GM12878 (cell line): ENCODE results near the gene SLC26A8. TPM values are rescaled to one million over a fixed set of nuclear protein-coding genes. Genes with fewer than 3 reads are reported as not detected.

Experiments used
- ATAC-seq: fragments of 200-7000 bp; cut with Tn5 transposase; 3 replicates; pipeline ENCODE4 v1.9.1; 2020; ENCODE audit warnings: mild to moderate bottlenecking, moderate library complexity
- BruUV-seq: library from RNA; stranded (reverse); fragments of 400-500 nt; replicated peaks from 2 replicates; lab custom pipeline; 2021; lab: Mats Ljungman, UMichigan
- CTCF ChIA-PET: fragments of 300-600 bp; sonication (Branson Sonifier 250); formaldehyde crosslinking; extraction: SDS; loops from one replicate; lab custom pipeline; 2021; ENCODE audit warnings: inconsistent platforms; lab: Yijun Ruan, JAX
- POLR2A ChIA-PET: fragments of 350-600 bp; formaldehyde crosslinking; extraction: SDS; loops from one replicate; lab custom pipeline; 2021; ENCODE audit warnings: inconsistent platforms; lab: Charles Lee
- RAD21 ChIA-PET: fragments of 300-600 bp; sonication (Branson Sonifier 250); formaldehyde crosslinking; loops from one replicate; lab custom pipeline; 2023; ENCODE audit warnings: antibody characterized with exemption; ENCODE audit not compliant: unreplicated experiment; lab: Charles Lee
- SMC1A ChIA-PET: fragments of 300-600 bp; sonication (Branson Sonifier 250); formaldehyde crosslinking; loops from one replicate; lab custom pipeline; 2023; ENCODE audit not compliant: unreplicated experiment, uncharacterized antibody; lab: Charles Lee
- DNase-seq: peaks from one replicate; pipeline ENCODE4 v3.0.0-alpha.2; 2011; ENCODE audit warnings: low read depth, low spot score
- FAIRE-seq: peaks from 3 replicates; lab custom pipeline; 2011; peaks lifted over from hg19 to GRCh38; lab: Jason Lieb, UNC
- H2AFZ ChIP-seq: 2 replicates; pipeline ENCODE4 v1.6.0; 2011; ENCODE audit warnings: low read depth, low read length, control low read depth; ENCODE audit not compliant: control insufficient read depth
- H3K27ac ChIP-seq: 2 replicates; pipeline ENCODE4 v1.5.1; 2011; ENCODE audit warnings: control low read depth; ENCODE audit not compliant: control insufficient read depth, insufficient read depth
- H3K27me3 ChIP-seq, 2 experiments: replicated peaks in 1 of 2; 2 replicates each; pipeline versions ENCODE4 v1.6.0 to v1.6.1; 2011; ENCODE audit warnings: low read length in 1 of 2; ENCODE audit not compliant: control insufficient read depth in 2 of 2, insufficient read depth in 2 of 2
- H3K36me3 ChIP-seq, 2 experiments: 2 replicates each; pipeline ENCODE4 v1.5.1; 2011; ENCODE audit warnings: low read length in 1 of 2; ENCODE audit not compliant: control insufficient read depth in 2 of 2, insufficient read depth in 2 of 2
- H3K4me1 ChIP-seq: 2 replicates; pipeline ENCODE4 v1.6.1; 2011; ENCODE audit warnings: mild to moderate bottlenecking, low read length, moderate library complexity, mixed read lengths; ENCODE audit not compliant: control insufficient read depth, insufficient read depth
- H3K4me2 ChIP-seq: 2 replicates; pipeline ENCODE4 v1.6.0; 2011; ENCODE audit warnings: control low read depth; ENCODE audit not compliant: control insufficient read depth, insufficient read depth
- H3K4me3 ChIP-seq: fragments of 200-600 bp; sonication (generic); 2 replicates; pipeline ENCODE4 v1.5.1; 2016
- H3K79me2 ChIP-seq: 2 replicates; pipeline ENCODE4 v1.6.0; 2011; ENCODE audit warnings: low read length; ENCODE audit not compliant: control insufficient read depth, insufficient read depth
- H3K9ac ChIP-seq: 2 replicates; pipeline ENCODE4 v1.8.0; 2011; ENCODE audit warnings: low read length, control low read depth, mixed read lengths; ENCODE audit not compliant: control insufficient read depth, insufficient read depth
- H3K9me3 ChIP-seq: replicated peaks from 3 replicates; pipeline ENCODE4 v1.5.1; 2011; ENCODE audit warnings: mild to moderate bottlenecking, low read length; ENCODE audit not compliant: control insufficient read depth, insufficient read depth
- H4K20me1 ChIP-seq: 2 replicates; pipeline ENCODE4 v1.6.0; 2011; ENCODE audit not compliant: control insufficient read depth, insufficient read depth
- EP300 ChIP-seq, 2 experiments: fragments of 150-350 bp in 1 of 2; IDR thresholded peaks; 2 replicates each; pipeline ENCODE4 v1.6.1; 2011 to 2012; ENCODE audit warnings: low read depth in 2 of 2, low read length in 2 of 2, borderline replicate concordance in 1 of 2, improper control_type of control experiment in 1 of 2, inconsistent platforms in 1 of 2; ENCODE audit not compliant: control insufficient read depth in 1 of 2
- MYB ChIP-seq: fragments of 150-350 bp; IDR thresholded peaks from 2 replicates; pipeline ENCODE4 v1.6.1; 2014; ENCODE audit warnings: mild to moderate bottlenecking, low read depth, low read length, borderline replicate concordance
- NFIC ChIP-seq: IDR thresholded peaks from 2 replicates; pipeline ENCODE4 v1.6.1; 2012; ENCODE audit warnings: low read depth, mild to moderate bottlenecking, inconsistent platforms, low read length, moderate library complexity
- NFXL1 ChIP-seq: fragments of 450-650 bp; IDR thresholded peaks from 2 replicates; pipeline ENCODE4 v1.6.1; 2017; ENCODE audit warnings: antibody characterized with exemption, mild to moderate bottlenecking, borderline replicate concordance
- NR2C1 ChIP-seq: fragments of 450-650 bp; IDR thresholded peaks from 2 replicates; pipeline ENCODE4 v1.6.1; 2017; ENCODE audit warnings: antibody characterized with exemption, mild to moderate bottlenecking, moderate library complexity
- PML ChIP-seq: IDR thresholded peaks from 2 replicates; pipeline ENCODE4 v1.6.1; 2012; ENCODE audit warnings: low read length, inconsistent platforms
- POLR2A ChIP-seq: IDR thresholded peaks from 2 replicates; pipeline ENCODE4 v1.6.1; 2011; ENCODE audit warnings: low read depth, mild to moderate bottlenecking, low read length
- ZBTB40 ChIP-seq: fragments of 450-650 bp; IDR thresholded peaks from 2 replicates; pipeline ENCODE4 v1.6.1; 2016; ENCODE audit warnings: mild to moderate bottlenecking, moderate library complexity, borderline replicate concordance
- ZZZ3 ChIP-seq: IDR thresholded peaks from 2 replicates; pipeline ENCODE4 v1.6.1; 2011; ENCODE audit warnings: low read depth; ENCODE audit not compliant: control insufficient read depth, insufficient read length
- WGBS: methylation state at CpG from one replicate; pipeline ENCODE4 v1.1.6; 2016; ENCODE audit warnings: low lambda C conversion rate; ENCODE audit not compliant: insufficient replicate concordance, insufficient coverage; ENCODE audit errors: missing lambda C conversion rate; 5-methylcytosine and 5-hydroxymethylcytosine counted together
- in situ Hi-C: fragments of 300-500 bp; cut with MboI; formaldehyde crosslinking; loops from 9 replicates; pipeline ENCODE4 v1.14.3; 2018; ENCODE audit warnings: mixed read lengths
- intact Hi-C: fragments of 100-400 bp; cut with micrococcal nuclease; formaldehyde crosslinking; loops from one replicate; pipeline ENCODE4 v1.14.2; 2022; ENCODE audit not compliant: unreplicated experiment
- polyA plus RNA-seq, 11 experiments: library from polyadenylated mRNA; depleted of rRNA in 4 of 11; unstranded in 6 of 11; stranded (reverse) in 5 of 11; fragments of >200 nt; fragmentation: Nextera tagmentation in 4 of 11; fragmentation: Illumina TruSeq in 1 of 11; extraction: Ambion mirVana in 4 of 11; extraction: Trizol in 1 of 11; gene quantifications; 1 replicate in 1 of 11; 2 replicates in 10 of 11; pipeline versions ENCODE4 v1.2.1 to v1.2.3, GENCODE V29; 2011 to 2016; ENCODE audit warnings: inconsistent platforms in 2 of 11, missing spikeins in 2 of 11, low read depth in 1 of 11
- total RNA-seq, 4 experiments: library from RNA; depleted of rRNA in 3 of 4; stranded (reverse); fragments of >200 nt in 3 of 4; fragmentation: Illumina TruSeq in 1 of 4; extraction: Trizol in 1 of 4; gene quantifications; 2 replicates each; pipeline versions ENCODE4 v1.2.1 to v1.2.3, GENCODE V29; 2013 to 2021
- TF ChIP-seq, protein P1 (sequence below): fragments of 450-650 bp; IDR thresholded peaks from 2 replicates; pipeline ENCODE4 v1.6.1; 2016; ENCODE audit warnings: mild to moderate bottlenecking

SLC26A8 gene
- total and polyA plus RNA-seq, 10 of the 15 experiments (the other 5 are each of a cell fraction or from before 2014, with no cell fraction given) = 0.09 to 0.95 (median 0.27) TPM; not detected in 2

- POLR2A ChIA-PET = interaction anchor here (0.5 kb wide), 1 partner anchor 1358 kb away, joined by 3 read pairs; no protein-coding TSS in a partner anchor
- Histone ChIP-seq H3K36me3 (peaks cover 0 to 13% of the 10 kb centered on the region in 2 experiments; a peak in 2 of 4 replicates), H4K20me1 (no peaks in the 10 kb centered on the region), H3K9ac (no peak overlapping the region), H3K79me2 (peaks cover 46% of the 10 kb centered on the region), H3K4me3 (no peak overlapping the region), H3K27me3 (no peaks in the 10 kb centered on the region), H3K4me1 (no peaks in the 10 kb centered on the region; the same call in 1 of the 2 replicates), H3K4me2 (no peak overlapping the region), H3K9me3 (peaks cover 6% of the 10 kb centered on the region; the same call in 2 of the 3 replicates), H2AFZ (no peak overlapping the region), H3K27ac (no peak overlapping the region)
- intact Hi-C loops = no loop called here
- in situ Hi-C loops = no loop called here
- 96% methylated on average over 4 of the region's 4 CpGs for WGBS
- CTCF ChIA-PET = interaction anchor here (0.9 to 1.3 kb wide), 4 partner anchors 9 to 18 kb away, joined by 3 to 5 read pairs (median 4); no protein-coding TSS in a partner anchor
- DNase-seq (no peak), FAIRE-seq (no peak), ATAC-seq (no peak)
- BruUV-seq = no TSS peak
- TF ChIP-seq, protein P1, sequence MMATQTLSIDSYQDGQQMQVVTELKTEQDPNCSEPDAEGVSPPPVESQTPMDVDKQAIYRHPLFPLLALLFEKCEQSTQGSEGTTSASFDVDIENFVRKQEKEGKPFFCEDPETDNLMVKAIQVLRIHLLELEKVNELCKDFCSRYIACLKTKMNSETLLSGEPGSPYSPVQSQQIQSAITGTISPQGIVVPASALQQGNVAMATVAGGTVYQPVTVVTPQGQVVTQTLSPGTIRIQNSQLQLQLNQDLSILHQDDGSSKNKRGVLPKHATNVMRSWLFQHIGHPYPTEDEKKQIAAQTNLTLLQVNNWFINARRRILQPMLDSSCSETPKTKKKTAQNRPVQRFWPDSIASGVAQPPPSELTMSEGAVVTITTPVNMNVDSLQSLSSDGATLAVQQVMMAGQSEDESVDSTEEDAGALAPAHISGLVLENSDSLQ = no peak
- RAD21 ChIA-PET = no interaction called here
- SMC1A ChIA-PET = interaction anchor here (0.8 to 2.2 kb wide), 4 partner anchors 10 to 18 kb away, joined by 3 to 10 read pairs (median 4); partner anchors contain the start of gene SRPK1
These were observed 120.8 kb downstream of the SLC26A8 start for GRCh38 chr6:35903679-35904078.

- ChIA-PET SMC1A (interaction anchor here (0.7 to 1.5 kb wide), 2 partner anchors 11 to 17 kb away, joined by 3 to 4 read pairs; no protein-coding TSS in a partner anchor), RAD21 (no interaction called here), CTCF (no interaction called here), POLR2A (no interaction called here)
- no peak overlapping the region for H3K27ac ChIP-seq
- ATAC-seq = no peak
- peaks cover 44% of the 10 kb centered on the region for H3K79me2 ChIP-seq
- FAIRE-seq = no peak
- no peak overlapping the region for H3K4me2 ChIP-seq
- no peaks in the 10 kb centered on the region for H3K27me3 ChIP-seq
- no peak overlapping the region for H3K9ac ChIP-seq
- intact Hi-C loops (no loop called here), in situ Hi-C loops (no loop called here)
- H4K20me1 ChIP-seq = no peaks in the 10 kb centered on the region
- no peak overlapping the region for H3K4me3 ChIP-seq
- DNase-seq = no peak
- 98% methylated on average over 4 of the region's 4 CpGs for WGBS
- no TSS peak for BruUV-seq
- H3K4me1 ChIP-seq = no peaks in the 10 kb centered on the region; the same call in 1 of the 2 replicates
- no peaks in the 10 kb centered on the region for H3K9me3 ChIP-seq
- H2AFZ ChIP-seq = no peak overlapping the region
- peaks cover 0 to 11% of the 10 kb centered on the region in 2 experiments; a peak in 3 of 4 replicates for H3K36me3 ChIP-seq
- no peak for TF ChIP-seq ZBTB40
- no peak for TF ChIP-seq POLR2A
- no peak for TF ChIP-seq EP300 (IDR thresholded peaks at IDR 0.05; ENCODE audit: borderline replicate concordance in 1 of 2, control insufficient read depth in 1 of 2, low read depth in 2 of 2, low read length in 2 of 2)
- no peak for TF ChIP-seq NR2C1
- no peak for TF ChIP-seq NFXL1
- TF ChIP-seq ZZZ3 = no peak
- no peak for TF ChIP-seq MYB
- TF ChIP-seq PML = no peak
- no peak for TF ChIP-seq NFIC
These were observed 124.0 kb downstream of the SLC26A8 start for GRCh38 chr6:35900448-35900847.
